Measurements from ENCODE around the gene FDX1. TPM values are rescaled to one million over a fixed set of nuclear protein-coding genes. Genes with fewer than 3 reads are reported as not detected.

The FDX1 gene
- total RNA-seq, 1 donor from 2014 or later = 9.7 TPM

DNA sequence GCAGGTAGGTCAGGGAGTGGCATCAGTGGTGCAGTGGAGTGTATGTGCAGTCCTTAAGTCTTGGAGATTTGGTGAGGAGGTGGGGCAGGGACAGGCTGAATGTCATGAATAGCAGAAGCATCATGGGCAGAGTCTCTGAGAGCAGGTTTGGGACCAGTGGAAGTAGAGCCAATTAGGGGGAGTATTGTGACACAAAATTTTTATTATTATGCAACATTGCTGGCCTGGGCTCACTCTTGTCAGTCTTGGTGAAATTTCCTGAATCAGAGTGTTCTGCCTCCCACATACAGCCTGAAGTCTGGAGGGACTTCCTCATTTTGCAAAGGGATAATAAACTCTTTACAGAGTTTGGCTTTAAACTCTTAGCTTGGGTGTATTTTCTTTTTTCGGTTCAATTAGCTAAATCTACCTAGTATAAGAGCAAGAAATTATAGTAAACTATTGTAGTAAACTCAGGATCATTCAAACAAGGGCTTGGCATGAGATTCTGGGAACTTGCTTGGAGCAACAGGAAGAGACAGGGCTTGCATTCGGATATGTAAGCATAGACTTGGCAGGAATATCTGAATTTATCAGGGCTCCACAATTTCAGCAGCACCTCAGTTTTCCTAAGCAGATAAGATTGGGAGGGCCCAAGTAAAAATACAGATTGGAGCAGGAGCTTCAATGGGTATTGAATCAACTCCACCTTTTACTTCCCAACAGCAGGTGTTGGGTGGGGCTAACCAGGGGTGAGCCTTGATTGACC is 67.7 kb downstream of the FDX1 start:
- no peaks in the 10 kb centered on the region for H3K36me3 Mint-ChIP-seq
- H3K27ac Mint-ChIP-seq = no peak overlapping the region
- H3K9me3 Mint-ChIP-seq = peaks cover 15% of the 10 kb centered on the region
- no peak overlapping the region for H3K4me3 Mint-ChIP-seq
- TF ChIP-seq, protein P1, sequence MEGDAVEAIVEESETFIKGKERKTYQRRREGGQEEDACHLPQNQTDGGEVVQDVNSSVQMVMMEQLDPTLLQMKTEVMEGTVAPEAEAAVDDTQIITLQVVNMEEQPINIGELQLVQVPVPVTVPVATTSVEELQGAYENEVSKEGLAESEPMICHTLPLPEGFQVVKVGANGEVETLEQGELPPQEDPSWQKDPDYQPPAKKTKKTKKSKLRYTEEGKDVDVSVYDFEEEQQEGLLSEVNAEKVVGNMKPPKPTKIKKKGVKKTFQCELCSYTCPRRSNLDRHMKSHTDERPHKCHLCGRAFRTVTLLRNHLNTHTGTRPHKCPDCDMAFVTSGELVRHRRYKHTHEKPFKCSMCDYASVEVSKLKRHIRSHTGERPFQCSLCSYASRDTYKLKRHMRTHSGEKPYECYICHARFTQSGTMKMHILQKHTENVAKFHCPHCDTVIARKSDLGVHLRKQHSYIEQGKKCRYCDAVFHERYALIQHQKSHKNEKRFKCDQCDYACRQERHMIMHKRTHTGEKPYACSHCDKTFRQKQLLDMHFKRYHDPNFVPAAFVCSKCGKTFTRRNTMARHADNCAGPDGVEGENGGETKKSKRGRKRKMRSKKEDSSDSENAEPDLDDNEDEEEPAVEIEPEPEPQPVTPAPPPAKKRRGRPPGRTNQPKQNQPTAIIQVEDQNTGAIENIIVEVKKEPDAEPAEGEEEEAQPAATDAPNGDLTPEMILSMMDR (IDR thresholded peaks at IDR 0.05; ENCODE audit: unreplicated experiment) = no peak
- DNase-seq (ENCODE audit: low spot score in 2 of 2, unreplicated experiment in 2 of 2) = no peak
- H3K4me1 Mint-ChIP-seq = peaks cover 6% of the 10 kb centered on the region
- H3K27me3 Mint-ChIP-seq (ENCODE audit: low read depth) = no peaks in the 10 kb centered on the region

DNA sequence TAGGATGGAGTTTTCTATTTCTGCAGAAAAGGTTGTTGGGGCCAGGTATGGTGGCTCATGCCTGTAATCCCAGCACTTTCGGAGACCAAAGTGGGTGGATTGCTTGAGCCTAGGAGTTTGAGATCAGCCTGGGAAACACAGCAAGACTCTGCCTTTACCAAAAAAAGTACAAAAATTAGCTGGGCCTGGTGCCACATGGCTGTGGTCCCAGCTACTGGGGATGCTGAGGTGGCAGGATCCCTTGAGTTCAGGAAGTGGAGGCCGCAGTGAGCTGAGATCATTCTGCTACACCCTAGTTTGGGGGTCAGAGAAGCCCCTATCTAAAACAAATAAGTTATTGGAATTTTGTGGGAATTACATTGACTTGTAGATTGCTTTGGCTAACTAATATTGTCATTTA is 71.7 kb downstream of the FDX1 start:
- H3K4me1 Mint-ChIP-seq = peaks cover 10% of the 10 kb centered on the region
- H3K36me3 Mint-ChIP-seq = no peaks in the 10 kb centered on the region
- peaks cover 9% of the 10 kb centered on the region for H3K9me3 Mint-ChIP-seq
- TF ChIP-seq, protein P1 (IDR thresholded peaks at IDR 0.05; ENCODE audit: unreplicated experiment) = no peak
- no peak overlapping the region for H3K4me3 Mint-ChIP-seq
- no peak for DNase-seq (ENCODE audit: low spot score in 2 of 2, unreplicated experiment in 2 of 2)
- no peak overlapping the region for H3K27ac Mint-ChIP-seq
- no peaks in the 10 kb centered on the region for H3K27me3 Mint-ChIP-seq (ENCODE audit: low read depth)

DNA sequence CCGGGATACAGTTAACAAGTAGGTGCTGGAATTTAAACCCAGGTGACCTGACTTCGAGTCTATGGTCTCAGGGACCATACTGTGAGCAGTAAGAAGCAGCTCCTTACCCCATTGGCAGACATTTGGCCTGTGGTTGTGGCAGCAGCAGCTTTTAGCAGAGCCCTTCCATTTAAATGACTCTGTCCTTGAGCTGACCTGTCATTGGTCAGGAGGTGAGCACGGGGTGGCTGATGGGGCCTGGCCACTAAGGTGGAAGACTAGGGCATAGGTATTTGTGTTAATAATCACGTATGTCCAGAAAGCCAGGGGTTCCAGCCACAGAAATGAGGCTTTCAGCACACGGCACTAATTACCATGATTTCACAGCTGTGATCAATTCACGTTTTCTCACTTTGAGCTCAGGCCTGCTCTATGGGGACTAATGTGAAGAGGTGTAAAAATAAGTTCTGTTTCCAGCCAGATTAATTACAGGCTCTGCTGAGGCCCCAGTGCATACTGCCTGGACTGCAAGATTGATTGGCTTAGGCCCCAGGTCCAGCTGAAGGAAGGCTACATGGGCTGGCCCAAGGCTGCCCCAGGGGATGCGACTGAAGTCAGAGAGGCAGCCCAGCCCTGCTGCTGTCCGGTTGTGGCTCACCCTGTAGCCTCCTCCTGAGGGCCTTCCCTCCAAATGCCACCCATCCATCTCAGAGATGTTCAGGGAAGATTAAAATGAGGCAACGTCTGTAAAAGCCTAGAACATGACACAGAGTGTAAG is 76.0 kb downstream of the FDX1 start:
- H3K4me3 Mint-ChIP-seq = no peak overlapping the region
- DNase-seq (ENCODE audit: low spot score in 2 of 2, unreplicated experiment in 2 of 2) = no peak
- H3K27ac Mint-ChIP-seq = no peak overlapping the region
- no peaks in the 10 kb centered on the region for H3K36me3 Mint-ChIP-seq
- H3K4me1 Mint-ChIP-seq = peaks cover 28% of the 10 kb centered on the region
- TF ChIP-seq, protein P1 (IDR thresholded peaks at IDR 0.05; ENCODE audit: unreplicated experiment) = no peak
- H3K9me3 Mint-ChIP-seq = peaks cover 6% of the 10 kb centered on the region
- H3K27me3 Mint-ChIP-seq (ENCODE audit: low read depth) = no peaks in the 10 kb centered on the region

DNA sequence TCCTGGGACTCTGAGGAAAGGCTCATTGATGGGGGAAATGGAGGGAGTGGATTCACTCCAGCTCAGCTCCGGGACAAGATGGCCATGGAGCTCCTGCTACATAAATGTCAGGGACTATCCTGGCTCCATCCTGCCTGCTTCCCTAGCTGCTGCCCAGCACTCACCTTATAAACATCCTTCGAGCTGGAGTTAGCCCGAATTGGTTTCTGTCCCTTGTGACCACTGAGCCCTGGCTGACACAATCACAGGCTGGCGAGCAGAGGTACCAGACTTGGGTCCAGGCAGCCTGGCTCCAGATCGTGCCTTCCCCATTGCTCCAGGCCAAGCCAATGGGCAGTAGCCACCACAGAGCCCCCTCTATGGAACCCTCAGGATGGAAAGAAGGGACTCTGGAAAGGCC is 77.6 kb downstream of the FDX1 start:
- Mint-ChIP-seq H3K4me1 (peaks cover 34% of the 10 kb centered on the region), H3K4me3 (no peak overlapping the region), H3K27me3 (ENCODE audit: low read depth) (no peaks in the 10 kb centered on the region), H3K27ac (no peak overlapping the region), H3K9me3 (no peaks in the 10 kb centered on the region), H3K36me3 (no peaks in the 10 kb centered on the region)
- TF ChIP-seq, protein P1 (IDR thresholded peaks at IDR 0.05; ENCODE audit: unreplicated experiment) = no peak
- no peak for DNase-seq (ENCODE audit: low spot score in 2 of 2, unreplicated experiment in 2 of 2)

DNA sequence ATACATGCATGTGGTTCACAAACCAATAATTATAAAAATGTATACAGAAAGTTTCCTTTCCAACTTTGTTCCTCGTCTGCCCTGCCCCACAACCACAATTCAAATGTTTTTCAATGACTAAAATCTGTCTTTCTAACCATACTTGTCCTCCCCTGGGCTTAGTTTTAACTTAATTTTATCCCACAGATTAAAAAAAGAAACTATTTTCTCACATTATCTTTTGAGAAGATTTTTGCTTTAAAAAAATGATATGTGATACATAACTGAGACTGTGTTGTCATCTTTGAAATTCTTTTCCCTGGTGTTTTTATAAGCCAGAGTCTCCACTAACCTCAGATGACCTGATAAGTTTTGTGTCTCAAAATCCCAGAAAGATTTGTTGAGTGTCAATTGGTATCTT is 79.0 kb downstream of the FDX1 start:
- H3K27me3 Mint-ChIP-seq (ENCODE audit: low read depth) = no peaks in the 10 kb centered on the region
- no peak for DNase-seq (ENCODE audit: low spot score in 2 of 2, unreplicated experiment in 2 of 2)
- TF ChIP-seq, protein P1 (IDR thresholded peaks at IDR 0.05; ENCODE audit: unreplicated experiment) = no peak
- H3K4me3 Mint-ChIP-seq = no peak overlapping the region
- H3K36me3 Mint-ChIP-seq = no peaks in the 10 kb centered on the region
- no peak overlapping the region for H3K27ac Mint-ChIP-seq
- peaks cover 48% of the 10 kb centered on the region for H3K4me1 Mint-ChIP-seq
- H3K9me3 Mint-ChIP-seq = no peaks in the 10 kb centered on the region
